ENCODE data around the gene RNU7-1. TPM values are rescaled to one million over a fixed set of nuclear protein-coding genes. Genes with fewer than 3 reads are reported as not detected.

RNU7-1 gene
- total and polyA plus RNA-seq, 2 donors (not counting 1 experiment from before 2014, with no cell fraction given): not detected

- H3K36me3 ChIP-seq (replicated peaks in 1 of 2; ENCODE audit: control extremely low read depth in 1 of 2, control insufficient read depth in 1 of 2, extremely low read depth in 1 of 2, insufficient read depth in 2 of 2, low read length in 1 of 2): peaks cover 0 to 6% of the 10 kb centered on the region in 2 experiments
- Mint-ChIP-seq H3K27me3 (no peaks in the 10 kb centered on the region), H3K9me3 (ENCODE audit: insufficient read depth) (no peaks in the 10 kb centered on the region), H3K4me3 (no peak overlapping the region), H3K4me1 (peaks cover 8% of the 10 kb centered on the region), H3K27ac (no peak overlapping the region)
- ATAC-seq (ENCODE audit: low read depth) (no peak), DNase-seq (peak; percentile 16)
- H3K79me2 ChIP-seq (ENCODE audit: control insufficient read depth, insufficient read depth, low read length): no peaks in the 10 kb centered on the region
- peak overlapping the region in 1 of 2 donors; percentile 94 for H3K27ac ChIP-seq (ENCODE audit: low read length in 2 of 2)
- 50% methylated on average over 1 of the region's 1 CpG for WGBS (ENCODE audit: insufficient coverage)
- H3K4me1 ChIP-seq (ENCODE audit: control insufficient read depth in 2 of 2, insufficient read depth in 2 of 2, low read length in 2 of 2): peaks cover 14 to 24% of the 10 kb centered on the region in 2 donors
- CTCF ChIA-PET: interaction anchor here (2.6 to 6.9 kb wide), 2 partner anchors 12 to 30 kb away, joined by 14 to 33 read pairs; partner anchors contain the start of gene SPSB2
- no peaks in the 10 kb centered on the region for H3K9me3 ChIP-seq (ENCODE audit: control extremely low read depth in 1 of 3, control insufficient read depth in 2 of 3, insufficient read depth in 1 of 3, low read length in 2 of 3)
- no peaks in the 10 kb centered on the region for H3K27me3 ChIP-seq (replicated peaks in 1 of 4; ENCODE audit: control extremely low read depth in 1 of 4, control insufficient read depth in 3 of 4, insufficient read depth in 4 of 4, low read length in 3 of 4)
- peak overlapping the region; percentile 89 for H2AFZ ChIP-seq (ENCODE audit: insufficient read depth, low read depth, low read length, poor library complexity, severe bottlenecking)
- H3K4me3 ChIP-seq (ENCODE audit: control extremely low read depth in 1 of 5, extremely low read depth in 1 of 5, insufficient read depth in 1 of 5, low read depth in 2 of 5, low read length in 4 of 5): no peak overlapping the region
- TF ChIP-seq EZH2 (IDR thresholded peaks at IDR 0.05; ENCODE audit: borderline replicate concordance, insufficient read depth, low read depth, low read length, poor library complexity, severe bottlenecking) (no peak), CTCF (IDR thresholded peaks at IDR 0.05) (no peak)
- POLR2A ChIA-PET: interaction anchor here (0.6 to 1.8 kb wide), 2 partner anchors 34 to 68 kb away, joined by 5 to 9 read pairs; no protein-coding TSS in a partner anchor
- H3K4me2 ChIP-seq (replicated peaks; ENCODE audit: low read depth, low read length, poor library complexity, severe bottlenecking): peak overlapping the region; percentile 92
- H3K9ac ChIP-seq (ENCODE audit: low read length): no peak overlapping the region
- intact Hi-C loops (cut with micrococcal nuclease): loop anchor here (1.0 kb wide), 5 partner anchors 11 to 67 kb away; partner anchors contain the start of genes EMG1, ENO2, PHB2 and SPSB2
- H4K20me1 ChIP-seq (ENCODE audit: control insufficient read depth, insufficient read depth, low read length, poor library complexity, severe bottlenecking): no peaks in the 10 kb centered on the region
These were observed 39.9 kb upstream of the RNU7-1 start for GRCh38 chr12:6903722-6904121.

All from B cell (primary cell).